ENCODE measurements around the gene TBC1D16.
"Not testable (repeated sequence)": the region's sequence is repeated elsewhere in the genome, so short reads cannot be mapped to it uniquely, and the experiment has no call there.

Gene TBC1D16

DNA sequence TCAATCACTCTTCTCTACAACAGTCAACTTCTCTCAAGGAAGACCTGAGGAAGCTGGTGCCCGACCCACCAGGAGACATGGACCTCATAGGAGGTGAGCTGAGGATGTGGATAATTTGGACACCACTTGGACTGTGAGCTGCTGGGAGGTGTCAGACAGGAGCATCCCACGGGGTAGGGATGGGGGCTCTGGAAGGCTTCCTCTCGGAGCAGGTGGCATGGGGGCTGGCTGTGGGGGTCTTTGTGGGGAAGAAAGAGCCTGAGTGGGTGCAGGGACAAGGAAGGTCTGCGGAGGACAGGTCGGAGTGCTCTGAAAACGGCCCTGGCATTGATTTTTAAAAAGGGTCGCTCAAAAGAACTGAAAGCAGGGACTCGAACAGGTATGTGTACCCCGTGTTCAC, 64.0 kb downstream of the TBC1D16 start:
- DNase-seq: no peak

- peak; percentile 60 to 76 (median 70) for DNase-seq
These were observed 65.0 kb downstream of the TBC1D16 start for GRCh38 chr17:79970576-79971068.

DNA sequence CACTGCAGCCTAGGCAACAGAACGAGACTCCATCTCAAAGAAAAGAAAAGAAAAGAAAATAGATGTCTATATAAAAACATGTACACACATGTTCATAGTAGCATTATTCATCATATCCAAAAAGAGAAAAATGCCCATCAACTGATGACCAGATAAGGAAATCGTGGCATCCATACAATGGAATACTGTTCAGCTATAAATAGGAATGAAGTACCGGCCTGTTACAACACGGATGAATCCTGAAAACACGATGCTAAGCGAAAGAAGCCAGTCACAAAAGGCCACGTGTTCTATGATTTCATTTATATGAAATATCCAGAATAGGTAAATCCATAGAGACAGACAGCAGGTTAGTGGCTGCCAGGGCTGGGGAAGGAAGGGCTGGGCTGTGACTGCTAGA, 65.8 kb downstream of the TBC1D16 start:
- no peak for DNase-seq

DNA sequence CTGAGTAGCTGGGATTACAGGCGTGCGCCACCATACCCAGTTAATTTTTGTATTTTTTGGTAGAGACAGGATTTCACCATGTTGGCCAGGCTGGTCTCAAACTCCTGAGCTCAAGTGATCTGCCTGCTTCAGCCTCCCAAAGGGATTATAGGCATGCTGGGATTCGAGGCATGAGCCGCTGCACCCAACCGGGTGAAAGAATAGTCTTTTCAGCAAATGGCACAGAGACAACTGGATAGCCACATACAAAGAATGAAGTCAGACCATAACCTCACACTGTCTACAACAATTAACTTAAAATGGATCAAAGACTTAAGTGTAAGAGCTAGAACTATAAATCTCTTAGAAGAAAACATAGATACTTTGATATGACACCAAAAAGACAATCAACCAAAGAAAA, 67.6 kb downstream of the TBC1D16 start:
- DNase-seq: no peak

- DNase-seq: no peak
These were observed 69.0 kb downstream of the TBC1D16 start for GRCh38 chr17:79966681-79967080.

- no peak for DNase-seq
These were observed 69.9 kb downstream of the TBC1D16 start for GRCh38 chr17:79965806-79966205.

DNA sequence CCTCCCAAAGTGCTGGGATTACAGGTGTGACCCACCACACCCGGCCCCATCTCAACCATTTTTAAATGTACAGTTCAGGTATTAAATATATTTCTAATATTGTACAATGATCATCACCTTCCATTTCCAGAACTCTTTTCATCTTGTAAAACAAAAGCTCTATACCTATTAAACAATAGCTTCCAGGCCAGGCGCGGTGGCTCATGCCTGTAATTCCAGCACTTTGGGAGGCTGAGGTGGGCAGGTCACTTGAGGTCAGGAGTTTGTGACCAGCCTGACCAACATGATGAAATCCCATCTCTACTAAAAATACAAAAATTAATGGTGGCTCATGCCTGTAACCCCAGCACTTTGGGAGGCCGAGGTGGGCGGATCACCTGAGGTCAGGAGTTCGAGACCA, 73.2 kb downstream of the TBC1D16 start:
- DNase-seq: not testable (repeated sequence)

- not testable (repeated sequence) for DNase-seq
These were observed 74.1 kb downstream of the TBC1D16 start for GRCh38 chr17:79961567-79961966.

DNA sequence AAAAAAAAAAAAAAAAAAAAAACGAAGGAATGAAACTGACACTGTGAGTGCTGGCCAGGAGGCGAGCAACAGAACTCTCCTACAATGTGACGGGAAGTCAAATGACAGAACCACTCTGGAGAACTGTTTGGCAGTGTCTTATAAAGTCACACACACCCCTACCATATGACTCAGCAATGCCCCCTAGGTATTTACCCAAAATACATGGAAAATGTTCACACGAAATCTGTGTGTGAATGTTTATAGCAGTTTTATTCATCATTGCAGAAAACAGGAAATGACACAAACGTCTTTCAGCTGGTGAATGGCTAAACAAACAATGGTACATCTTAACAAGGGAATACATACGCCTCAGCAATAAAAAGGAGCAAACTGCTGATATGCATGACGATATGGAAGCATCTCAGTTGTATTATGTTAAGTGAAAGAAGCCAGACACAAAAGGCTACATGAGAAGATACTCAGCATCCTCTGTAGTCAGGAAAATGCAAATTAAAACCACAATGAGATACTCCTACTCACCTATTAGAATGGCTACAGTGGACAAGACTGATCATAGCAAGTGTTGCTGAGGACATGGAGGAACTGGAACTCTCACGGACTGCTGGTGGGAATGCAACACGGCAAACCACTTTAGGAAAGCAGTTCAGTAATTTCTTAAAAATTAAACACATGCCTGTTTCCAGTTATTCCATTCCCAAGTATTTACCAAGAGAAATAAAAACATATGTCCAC, 74.7 kb downstream of the TBC1D16 start:
- DNase-seq: no peak

- no peak for DNase-seq
These were observed 76.6 kb downstream of the TBC1D16 start for GRCh38 chr17:79959042-79959441.

DNA sequence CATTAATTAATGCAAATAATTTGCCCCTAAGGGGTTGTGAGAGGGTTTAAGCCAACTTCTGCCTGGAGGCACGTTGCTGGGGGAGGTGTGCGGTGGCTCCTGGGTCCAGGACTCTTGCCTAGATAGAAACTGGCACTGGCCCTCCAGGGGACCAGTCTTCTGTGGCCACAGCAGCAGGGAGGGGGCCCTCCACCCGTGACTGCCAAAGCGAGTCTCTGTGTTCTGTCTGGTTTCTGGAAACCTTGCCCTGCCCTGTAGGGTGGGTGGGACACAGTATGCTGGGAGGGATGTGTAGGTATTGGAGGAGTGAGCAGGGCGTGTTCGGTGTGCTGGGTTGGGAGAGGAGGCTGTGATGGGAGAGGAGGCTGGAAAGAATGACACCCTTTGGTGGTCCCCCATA, 78.8 kb downstream of the TBC1D16 start:
- no peak for DNase-seq

DNA sequence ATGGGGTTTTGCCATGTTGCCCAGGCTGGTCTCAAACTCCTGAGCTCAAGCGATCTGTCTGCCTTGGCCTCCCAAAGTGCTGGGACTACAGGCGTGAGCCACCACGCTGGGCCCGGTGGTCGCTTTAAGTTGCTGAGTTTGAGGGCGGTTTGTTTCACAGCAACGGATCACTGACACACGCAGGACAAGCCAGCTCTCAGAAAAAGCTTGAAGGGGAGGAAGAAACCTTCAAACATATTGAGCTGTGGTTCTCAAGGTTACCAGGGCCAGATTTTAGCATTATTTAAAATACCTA, 79.3 kb downstream of the TBC1D16 start:
- DNase-seq: not testable (repeated sequence)

DNA sequence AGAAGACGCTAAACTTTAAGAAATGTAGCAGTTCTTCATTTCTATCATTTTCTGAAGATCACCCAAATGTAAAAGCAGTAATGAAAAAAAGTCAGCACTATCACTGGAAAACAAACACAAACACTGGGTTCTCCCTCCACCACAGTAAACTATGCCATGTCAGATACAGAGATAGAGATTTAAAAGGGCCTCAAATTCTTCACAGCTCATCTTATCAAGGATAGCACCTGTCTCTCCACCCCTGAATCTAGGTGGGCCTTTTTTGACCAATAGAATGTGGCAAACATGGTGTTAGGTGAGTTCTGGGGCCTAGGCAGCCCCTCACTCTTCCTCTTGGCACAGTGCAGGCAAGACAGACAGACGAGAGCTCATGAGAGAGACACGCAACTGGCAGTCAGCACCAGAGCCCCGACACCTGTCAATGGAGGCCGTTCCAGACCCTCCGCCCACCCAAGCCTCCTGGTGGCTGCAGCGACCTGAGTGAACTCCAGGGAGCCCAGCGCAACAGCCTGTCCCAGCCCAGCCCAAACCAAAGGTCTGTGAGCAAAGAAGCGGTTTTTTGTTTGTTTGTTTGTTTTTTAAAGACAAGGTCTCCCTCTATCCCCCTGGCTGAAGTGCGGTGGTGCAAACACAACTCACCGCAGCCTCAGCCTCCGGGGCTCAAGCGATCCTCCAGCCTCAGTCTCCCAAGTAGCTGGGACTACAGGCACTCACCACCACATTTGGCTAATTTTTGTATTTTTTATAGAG, 79.8 kb downstream of the TBC1D16 start:
- no peak for DNase-seq

DNA sequence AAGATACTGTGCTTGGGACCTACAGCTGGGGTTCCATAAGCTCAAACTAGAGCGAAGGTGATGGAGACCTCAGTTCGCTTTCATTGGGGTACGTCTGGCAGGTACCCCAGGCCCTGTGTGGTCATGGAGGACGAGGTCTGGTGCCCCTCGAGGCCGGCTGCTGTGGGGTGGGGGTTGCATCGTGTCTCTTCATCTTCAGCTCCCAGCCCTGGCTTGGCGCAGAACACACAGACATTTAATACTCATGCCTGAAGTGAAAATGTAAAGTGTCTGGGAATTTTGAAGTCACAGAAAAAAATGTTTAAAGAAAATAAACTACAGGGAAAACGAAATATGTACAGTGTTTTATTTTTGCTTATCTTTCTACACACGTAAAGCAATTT, 80.5 kb downstream of the TBC1D16 start:
- no peak for DNase-seq

DNA sequence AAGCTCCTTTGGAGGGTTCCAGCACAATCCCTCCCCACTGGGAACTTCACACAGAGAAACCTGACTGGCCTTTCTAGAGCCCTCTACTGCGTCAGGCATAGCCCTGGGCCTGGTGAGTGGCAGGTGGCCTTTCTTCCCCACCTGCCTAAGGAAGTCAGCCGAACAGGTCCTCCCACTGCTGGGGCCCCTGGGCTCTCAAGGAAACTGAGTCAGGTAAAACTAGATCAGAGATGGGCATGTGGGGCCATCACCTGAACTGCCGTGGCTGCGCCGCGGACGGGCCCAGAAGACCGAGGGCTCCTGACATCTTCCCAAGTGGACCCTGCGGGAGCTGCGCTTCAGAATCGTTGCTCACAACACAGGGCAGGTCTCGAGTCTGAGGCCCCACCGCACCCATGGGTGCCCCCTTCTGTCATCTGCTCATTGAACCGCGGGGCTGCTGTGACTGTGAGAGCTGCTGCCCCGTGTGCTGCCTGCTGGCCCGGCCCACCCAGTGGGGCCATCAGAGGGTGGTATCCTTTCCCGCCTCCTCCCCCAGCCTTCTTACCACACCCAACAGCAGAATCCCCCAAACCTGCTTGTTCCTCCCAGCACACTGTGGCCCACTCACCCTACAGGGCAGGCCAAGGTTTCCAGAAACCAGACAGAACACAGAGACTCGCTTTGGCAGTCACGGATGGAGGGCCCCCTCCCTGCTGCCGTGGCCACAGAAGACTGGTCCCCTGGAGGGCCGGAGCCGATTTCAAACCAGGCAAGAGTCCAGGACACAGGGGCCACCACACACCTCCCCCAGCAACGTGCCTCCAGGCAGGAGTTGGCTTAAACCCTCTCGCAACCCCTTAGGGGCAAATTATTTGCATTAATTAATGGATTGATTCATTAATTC, 81.1 kb downstream of the TBC1D16 start:
- DNase-seq: no peak

DNA sequence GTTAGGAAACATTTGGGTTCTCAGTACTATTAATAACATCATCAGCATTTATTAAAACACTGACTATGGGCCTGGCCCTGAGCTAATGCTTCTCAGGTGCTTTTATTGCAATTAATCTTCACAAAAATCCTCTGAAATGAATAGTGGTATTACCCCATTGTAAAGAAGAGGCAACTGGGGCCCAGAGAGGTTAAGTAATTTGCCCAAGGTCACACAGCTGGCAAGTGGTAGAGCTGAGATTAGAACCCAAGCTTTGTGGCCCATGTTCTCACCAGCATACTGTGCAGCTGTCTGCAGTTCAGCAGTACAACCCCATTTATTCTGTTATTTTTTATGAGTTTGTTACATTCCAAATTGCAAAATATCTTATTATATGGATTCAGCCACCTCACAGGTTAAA, 82.3 kb downstream of the TBC1D16 start:
- no peak for DNase-seq

- no peak for DNase-seq
These were observed 82.8 kb downstream of the TBC1D16 start for GRCh38 chr17:79952901-79953300.

DNA sequence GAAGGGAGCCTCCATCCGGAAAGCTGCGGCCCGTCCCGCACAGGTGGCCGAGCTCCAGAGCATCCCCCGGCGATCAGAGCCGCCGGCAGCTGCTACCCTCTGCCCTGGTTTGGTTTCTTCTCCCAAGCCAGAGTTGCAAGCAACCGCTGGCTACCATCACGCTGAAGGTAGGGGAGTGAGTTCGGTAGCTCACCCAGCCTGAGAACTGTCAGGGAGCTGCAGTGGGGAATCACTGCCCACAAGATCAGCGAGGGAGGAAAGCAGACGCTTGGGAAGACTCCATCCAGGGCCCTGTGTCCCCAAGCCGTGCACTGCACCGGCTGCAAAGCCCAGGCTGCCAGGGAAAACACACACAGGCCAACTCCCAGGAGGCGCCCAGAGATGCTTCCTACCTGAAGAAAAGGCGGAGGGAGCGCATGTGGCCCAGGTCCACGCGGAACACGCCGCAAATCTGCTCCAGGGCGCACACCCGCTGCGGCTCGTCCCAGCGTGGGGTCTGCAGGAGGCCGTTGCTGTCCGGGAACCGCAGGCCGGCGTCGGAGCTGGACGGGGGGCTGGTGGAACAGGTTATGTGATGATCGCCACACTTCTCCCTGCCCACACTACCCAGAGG, 83.3 kb downstream of the TBC1D16 start:
- no peak for DNase-seq

DNA sequence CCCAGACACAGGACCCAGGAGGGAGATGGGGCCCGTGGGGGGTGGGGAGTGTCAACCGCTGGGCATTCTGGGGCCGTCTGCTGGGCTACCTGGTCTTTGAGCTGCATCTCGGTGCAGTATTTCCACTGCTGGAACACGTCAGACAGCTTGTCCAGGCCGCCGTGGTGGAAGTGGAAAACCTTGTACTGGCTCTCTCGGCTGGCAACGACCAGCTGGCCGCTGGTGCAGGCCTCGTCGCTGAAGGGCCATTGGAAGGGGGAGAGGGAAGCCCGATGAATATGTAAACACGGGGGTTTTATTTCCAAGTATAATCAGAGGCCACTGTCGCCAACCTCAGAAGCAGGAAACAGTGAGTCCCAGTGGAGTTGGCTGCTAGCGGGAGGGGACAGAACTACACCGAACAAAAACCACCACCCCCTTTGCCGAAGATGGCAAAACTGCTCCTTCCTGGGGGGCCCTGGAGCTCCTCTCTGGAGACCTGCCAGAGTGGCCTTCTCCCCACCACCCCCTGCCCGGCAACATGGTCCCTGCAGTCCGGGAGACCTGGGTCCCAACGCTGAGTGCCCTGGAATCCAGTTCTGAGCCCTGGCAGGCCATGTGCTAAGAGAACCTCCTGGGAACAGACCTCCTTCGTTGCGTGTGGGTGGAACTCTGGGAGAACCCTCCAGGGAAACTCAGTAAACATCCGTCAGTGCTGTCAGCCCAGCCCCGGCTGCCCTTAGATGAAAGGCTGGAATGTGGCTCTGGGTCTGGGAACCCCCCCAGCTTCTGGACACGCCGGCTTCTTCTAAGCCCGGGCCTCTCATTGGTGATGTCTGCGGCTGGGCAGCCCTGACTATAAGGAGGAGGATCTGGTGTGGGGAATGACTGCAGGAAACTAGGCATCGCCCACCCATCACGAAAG, 84.1 kb downstream of the TBC1D16 start:
- DNase-seq: no peak

DNA sequence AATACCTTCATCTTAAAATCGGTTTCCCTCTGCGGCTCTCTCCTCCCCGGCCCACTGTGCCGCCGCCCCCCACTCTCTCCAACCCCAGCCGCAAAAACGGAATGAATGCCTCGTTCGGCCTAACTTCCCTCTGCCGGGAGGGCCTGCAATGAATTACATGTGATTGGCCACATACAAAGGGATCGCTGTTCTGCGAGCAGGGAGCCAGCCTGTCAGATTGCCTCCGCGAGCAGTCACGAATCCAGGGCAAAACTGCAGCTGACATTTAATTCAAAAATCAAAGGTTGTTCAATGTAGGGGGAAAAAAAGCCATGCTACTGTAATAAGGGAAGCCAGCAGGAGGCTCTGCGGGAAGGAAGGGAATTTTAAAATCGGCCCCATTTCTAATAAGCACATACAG, 84.9 kb downstream of the TBC1D16 start:
- DNase-seq: no peak

DNA sequence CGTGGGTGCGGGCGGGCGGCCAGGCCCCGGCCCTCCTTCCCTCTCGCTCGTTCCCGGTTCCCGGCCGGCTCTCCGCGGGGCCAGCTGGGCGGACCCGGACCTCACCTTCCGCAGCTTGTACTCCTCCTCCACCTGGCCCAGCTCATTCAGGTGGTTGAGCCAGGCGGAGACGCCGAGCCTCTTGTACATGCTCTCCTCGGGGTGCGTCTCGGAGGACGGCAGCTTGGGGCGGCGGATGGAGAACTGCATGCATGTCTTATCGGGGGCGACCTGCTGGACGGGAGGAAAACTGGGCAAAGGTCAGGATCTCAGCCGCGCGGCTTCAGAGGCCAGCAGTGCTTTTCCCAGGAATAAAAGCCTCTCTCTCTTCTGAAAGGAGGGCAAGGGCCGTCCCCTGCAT, 85.4 kb downstream of the TBC1D16 start:
- DNase-seq: no peak
